ENCODE data around the gene PRKG1.

The PRKG1 gene

DNA sequence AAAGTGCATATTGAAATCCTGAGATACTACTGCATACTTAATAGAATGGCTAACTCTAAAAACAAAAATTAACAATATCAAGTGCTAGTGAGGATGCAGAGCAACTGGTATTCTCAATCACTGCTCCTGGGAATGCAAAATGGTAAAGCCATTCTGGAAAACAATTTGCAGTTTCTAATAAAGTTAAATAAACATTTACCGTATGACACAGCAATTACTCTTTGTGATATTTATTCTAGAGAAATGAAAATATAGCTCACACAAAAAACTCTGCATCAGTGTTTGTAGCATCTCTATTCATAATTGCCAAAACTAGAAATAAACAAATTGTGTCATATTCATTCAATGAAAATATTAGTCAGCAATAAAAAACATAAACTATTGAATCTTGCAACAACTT is 984.8 kb downstream of the PRKG1 start:
- DNase-seq (ENCODE audit: low read depth) = no peak

DNA sequence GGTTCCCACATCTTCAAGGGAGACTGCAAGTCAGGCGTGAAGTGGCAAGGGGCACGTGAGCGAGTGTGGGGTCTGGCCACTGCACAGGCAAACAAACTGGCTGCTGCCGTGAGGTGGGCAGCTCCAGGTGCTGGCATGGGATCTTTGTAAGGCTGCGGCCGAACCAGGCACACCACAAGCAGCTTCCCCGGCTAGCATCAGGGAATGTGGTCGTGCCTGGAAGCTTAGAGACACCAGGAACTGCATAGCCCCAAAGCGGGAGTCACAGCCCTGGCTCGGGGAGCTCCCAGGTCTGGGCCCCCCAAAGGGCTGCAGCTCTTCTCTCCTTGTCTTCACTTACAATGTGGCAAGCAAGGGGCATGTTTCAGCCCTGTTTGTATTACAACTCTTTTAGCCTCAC is 988.9 kb downstream of the PRKG1 start:
- DNase-seq (ENCODE audit: low read depth) = no peak

DNA sequence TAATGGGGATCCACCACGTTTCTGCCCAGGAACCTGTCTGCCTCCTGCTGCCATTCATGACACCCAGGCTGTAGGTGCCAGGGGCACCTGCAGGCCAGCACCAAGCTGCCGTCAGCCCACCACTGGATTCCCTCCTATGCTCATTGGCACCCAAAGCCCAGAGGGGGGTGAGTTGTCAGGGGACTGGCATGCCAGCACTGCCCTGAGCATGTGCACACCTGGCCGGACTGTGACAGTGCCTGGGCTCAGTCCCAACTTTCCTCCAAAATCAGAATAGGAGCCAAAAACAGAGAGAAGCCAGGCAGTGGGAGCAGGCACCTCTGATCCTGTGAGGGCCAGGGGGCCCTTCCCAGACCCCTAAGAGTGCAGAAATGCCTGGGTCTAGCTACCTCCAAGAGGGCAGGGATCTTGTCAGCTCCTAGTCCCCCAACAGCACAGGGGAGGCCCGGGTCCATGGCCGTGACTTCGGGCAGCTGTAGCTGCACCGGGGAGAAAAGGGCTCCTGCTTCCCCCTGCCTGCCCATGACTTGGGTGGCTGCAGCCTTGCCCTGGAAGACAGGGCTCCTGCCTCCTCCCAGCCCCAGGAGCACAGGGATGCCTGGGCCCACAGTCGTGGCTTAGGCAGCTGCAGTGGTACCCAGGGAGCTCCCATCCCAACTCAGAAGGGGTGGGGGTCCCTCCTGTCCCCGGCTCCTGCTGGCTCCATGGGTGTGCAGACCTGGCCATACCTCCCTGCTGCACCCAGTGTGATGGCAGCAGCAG is 990.0 kb downstream of the PRKG1 start:
- no peak for DNase-seq (ENCODE audit: low read depth)

DNA sequence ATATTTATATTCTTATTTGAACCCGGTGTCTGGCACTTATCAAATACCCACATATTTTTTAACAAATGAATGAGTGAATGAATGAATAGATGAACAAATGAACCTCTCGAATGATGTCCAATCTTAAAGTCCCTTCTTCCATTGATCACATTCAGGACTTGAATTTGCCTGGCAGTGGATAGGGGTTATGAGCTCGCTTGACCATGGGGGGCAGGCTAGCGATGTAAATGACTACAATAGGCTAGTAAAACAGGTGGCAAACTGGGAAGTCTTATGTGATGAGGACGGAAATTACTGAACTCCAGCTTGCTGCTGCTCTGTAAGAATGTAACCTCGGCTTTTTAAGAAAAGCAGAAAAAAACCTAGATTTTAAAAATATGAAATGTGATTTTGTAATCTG is 992.1 kb downstream of the PRKG1 start:
- no peak for DNase-seq (ENCODE audit: low read depth)

DNA sequence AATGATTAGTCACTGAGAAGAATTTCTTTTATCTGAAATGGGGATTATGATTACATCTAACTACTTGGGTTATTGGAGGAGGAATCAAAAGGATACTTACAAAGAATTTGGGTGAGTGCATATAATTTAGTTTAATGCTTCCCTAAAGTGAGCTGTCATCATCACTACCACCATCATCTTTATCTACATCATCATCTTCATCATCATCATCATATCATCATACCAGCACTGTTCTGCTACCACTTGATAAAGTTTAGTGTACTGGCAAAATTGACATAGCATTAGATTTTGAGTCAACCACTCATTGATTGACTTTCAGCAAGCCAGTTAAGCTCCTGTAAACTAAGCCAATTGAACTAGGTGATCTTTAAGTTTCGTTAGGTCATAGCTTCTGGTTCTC is 994.2 kb downstream of the PRKG1 start:
- no peak for DNase-seq (ENCODE audit: low read depth)

DNA sequence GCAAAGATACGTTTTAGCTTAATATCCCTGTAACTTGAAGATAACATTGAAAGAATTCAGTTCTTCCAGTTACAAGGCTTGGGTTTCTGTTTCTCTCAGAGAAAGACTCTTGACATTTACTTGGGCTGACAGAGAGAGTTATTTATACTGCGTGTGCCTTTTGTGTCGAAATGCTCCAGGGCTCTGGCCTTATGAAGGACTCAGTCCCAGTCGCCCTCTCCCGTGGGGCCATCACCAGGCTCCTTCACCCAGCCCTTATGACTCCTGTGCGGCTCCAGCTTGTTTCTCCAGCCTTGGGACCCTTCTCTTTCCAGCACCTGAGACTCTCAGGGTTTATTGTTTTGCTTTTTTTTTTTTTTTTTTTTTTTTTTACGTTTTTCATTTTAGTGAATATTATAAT is 997.5 kb downstream of the PRKG1 start:
- no peak for DNase-seq (ENCODE audit: low read depth)

DNA sequence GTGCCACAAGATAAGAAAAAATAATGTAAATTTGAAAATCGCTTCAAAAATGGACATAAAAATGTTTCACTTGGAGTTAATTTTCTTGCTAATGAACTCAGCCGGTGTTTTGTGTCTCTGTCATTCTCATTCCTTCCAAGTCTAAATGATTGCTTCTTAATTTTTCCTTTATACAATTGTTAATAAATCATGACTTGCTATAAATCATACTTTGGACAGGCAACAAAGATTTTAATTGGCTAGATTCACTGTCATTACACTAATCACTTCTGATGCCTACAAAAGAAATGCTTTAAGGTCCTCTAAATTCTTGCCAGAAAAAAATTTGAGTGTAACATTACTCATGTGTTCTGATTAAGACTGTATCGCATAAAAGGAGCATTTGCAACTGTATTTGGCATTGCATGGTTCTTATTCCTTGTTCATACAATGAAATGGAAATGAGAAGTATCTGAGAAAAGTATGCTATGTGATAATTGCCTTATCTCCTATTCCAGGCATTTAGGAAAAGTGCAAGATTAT is 1000.3 kb downstream of the PRKG1 start:
- DNase-seq (ENCODE audit: low read depth) = no peak

DNA sequence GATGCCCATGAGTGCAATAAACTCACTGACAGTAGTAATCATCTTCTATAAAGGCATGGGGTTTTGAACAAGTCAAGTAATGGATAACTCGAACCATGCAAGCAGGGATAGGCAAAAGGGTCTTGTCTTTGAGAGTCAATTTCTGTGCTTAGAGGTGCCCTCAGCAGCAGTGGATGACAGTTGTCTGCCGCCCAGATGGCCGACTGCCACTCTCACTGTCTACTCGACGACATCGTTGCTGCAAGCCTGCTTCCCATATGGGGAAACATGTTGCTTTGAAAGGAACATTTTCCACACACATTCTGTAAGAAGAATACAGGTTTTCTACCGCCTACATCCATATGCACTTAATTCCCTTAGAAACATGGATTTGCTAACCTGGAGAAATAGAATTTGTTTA is 1003.5 kb downstream of the PRKG1 start:
- DNase-seq (ENCODE audit: low read depth) = no peak

DNA sequence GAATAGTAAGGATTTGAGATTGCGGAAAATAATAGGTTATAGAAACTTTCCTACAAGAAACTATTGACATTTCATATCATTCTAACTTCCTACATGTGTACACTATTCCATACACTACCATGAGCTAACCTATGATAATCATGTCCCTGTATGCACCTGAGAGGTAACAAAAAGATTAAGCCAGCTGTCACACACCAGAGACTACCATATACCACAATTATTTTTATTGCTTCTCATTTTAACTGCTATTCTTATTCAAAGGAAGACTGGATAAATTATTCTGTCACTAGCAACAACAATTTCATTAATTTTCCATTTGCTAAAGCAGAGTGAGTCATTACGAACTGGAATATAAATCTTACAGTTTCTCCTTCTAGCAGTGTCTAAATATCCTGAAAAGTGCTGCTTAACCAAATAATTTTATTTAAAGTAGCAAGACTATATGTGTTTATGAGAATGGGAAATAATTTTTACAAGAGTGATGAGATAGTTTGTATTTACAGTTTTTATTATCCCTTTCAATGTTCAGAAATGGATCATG is 1004.2 kb downstream of the PRKG1 start:
- DNase-seq (ENCODE audit: low read depth) = no peak

DNA sequence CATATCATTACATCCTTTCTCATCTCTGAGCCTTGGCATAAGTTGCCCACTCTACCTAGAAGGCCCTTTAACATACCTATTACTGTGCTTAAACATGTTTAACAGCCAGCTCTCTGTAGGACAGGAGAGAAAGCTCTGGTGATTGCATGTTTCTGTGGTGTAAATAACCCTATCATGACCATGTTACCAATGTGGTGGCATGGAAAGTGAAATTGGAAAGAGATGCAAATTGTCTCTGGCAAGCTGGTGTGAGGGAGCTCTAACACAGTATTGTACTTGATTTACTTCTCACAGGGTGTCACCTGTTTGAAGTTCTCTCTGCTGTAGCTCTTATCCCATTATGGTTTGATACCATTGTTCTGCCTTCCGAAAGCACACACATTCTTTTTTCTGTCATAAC is 1008.0 kb downstream of the PRKG1 start:
- DNase-seq (ENCODE audit: low read depth) = no peak

DNA sequence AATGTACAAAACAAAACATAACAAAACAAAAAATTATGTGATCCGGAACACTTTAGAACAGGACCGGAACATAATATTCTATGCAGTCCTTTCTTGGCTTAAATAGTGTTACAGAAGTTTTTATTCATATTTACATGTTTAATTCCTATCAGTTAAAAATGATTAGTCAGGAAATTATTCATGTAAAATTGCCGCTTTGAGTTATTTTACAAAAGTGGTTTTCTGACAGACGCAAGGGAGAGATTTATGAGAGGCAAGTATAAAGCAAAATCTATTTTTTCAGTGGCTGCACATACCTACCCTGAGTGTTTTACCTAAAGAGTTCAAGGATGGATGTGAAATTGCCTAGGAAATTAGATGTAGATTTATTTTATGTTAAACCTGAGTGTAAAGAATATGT is 1009.1 kb downstream of the PRKG1 start:
- DNase-seq (ENCODE audit: low read depth) = no peak

DNA sequence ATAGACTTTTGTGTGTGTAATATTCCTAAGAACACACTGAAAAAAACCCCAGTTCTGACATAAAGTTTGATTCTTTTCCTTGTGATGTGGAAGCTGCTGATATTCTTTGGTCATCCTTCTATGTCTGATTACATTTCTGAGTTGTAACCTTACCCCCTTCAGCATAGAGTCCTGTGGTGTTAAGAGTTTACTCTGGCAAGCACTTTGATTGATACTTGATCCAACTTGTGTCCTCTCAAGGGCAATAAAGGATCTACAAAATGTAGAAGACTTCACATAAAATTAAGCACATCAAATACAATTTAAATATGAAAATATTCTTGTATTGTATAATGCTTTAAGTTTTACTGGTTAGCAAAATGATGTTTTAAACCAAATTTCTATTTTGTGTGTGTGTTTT is 1018.1 kb downstream of the PRKG1 start:
- DNase-seq (ENCODE audit: low read depth) = no peak

DNA sequence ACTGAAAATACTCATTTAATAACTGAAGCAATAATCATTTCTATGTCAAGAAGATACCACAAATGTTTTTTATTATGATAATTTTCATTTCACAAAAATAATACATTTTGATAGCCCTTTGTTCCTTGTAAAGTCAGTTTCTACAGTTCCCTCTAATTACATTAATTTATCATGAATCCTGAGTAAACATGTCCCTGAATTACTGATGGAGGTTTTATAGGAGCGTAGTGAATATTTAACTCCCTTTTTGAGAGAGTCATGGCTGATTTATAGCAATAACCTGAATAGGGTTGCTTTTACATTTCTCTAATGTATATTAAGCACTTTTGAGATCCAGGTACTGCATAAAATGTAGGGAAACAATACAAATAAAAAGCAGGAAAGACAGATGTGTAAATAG is 1023.8 kb downstream of the PRKG1 start:
- DNase-seq (ENCODE audit: low read depth) = no peak

DNA sequence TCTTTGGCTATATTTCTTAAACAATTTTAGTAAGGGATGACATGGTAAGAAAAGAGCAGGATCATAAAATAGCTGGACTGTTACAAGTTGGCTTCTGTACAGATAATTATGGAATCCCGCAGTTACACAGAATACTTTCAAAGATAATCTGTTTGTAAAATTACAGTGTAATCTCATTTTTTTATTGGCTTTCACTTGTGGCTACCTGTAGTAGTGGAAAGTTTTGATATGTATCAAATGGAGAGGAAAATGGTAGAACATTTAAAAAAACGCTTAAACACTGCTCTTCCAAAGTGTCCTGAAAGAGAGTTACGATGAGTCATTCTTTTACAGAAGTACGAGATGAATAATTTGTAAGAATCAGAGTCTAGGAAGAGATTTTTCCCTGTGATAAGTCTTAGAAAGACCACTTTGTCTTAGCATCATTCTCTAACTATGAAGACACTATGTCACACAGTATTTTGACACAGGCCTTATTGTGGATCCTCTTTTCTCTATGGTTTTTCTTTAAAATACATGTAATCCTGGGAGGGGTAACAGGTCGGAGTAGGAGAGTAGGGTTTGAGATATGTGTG is 1024.8 kb downstream of the PRKG1 start:
- no peak for DNase-seq (ENCODE audit: low read depth)

DNA sequence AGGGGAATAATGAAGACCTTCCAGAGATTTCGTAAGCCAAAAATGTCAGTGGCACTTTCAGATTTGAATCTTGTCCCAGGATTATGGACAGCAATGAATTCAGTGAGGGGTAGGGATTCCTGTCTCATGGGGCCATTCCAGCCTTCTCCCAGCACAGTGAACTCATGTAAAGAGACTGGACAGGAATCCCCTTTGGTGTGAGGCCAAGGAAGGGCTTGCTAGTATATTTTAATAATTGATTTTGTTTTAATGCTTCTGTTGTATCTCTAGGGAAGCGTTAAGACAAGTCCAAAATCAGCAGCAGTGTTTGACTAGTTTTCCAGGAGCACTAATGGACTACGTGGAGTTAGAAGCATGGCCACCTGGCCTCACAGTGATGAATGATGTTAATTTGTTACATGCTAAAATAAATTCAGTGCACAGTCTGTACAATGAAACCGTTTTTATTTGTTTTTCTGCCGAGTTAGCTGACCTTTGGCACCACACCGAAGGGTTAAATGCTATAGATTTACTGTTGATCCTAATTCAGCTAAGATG is 1025.8 kb downstream of the PRKG1 start:
- DNase-seq (ENCODE audit: low read depth) = no peak

DNA sequence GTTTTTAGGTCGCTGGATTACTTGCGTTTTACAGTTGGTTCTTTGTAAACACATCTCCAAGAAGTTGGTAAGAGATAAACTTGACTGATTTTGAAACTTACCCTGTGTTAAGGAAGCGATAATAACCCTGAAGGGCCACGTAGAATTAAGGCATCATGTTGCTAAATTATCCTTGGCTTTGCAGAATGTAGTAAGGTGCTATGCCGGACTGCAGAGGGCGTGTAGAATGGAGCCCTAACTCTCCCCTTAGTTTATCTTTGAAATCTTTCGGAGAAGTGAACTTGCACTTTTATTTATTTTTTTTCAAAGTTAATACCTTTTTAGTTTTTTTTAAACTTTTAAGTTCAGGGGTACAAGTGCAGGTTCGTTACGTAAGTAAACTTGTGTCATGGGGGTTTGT is 1031.0 kb downstream of the PRKG1 start:
- no peak for DNase-seq (ENCODE audit: low read depth)

DNA sequence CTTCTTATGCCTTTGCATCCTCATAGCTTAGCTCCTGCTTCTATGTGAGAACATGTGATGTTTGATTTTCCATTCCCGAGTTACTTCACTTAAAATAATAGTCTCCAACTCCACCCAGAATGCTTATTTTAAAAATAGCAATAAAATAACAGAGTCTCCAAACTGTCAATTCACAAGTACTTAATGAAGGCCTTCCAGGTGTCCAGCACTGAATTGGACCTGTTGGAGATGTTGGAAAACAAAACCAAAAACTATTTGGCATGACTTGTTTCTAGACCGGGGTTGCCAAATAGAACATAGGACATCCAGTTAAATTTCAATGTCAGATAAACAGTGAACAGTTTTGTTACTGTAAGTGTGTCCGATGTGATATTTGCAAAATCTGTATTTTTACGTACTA is 1031.7 kb downstream of the PRKG1 start:
- DNase-seq (ENCODE audit: low read depth) = no peak

DNA sequence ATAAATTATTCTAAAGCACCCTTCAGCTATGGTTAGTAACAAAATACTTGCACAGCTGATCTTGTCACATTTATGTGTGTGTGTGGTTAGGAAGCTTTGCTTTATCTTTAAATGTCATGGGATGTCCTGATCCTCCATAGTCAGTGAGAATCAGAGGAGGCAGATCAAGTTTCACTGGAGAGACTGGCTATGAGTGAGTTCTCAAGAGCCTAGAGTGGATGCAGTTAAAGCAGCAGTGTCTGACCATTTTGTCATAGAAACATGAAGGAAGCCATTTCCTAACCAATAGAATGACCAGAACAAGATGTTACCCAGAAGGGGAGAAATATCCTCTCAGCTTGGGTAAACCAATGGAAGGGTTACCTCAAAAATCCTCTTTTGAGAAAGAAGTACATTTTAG is 1032.6 kb downstream of the PRKG1 start:
- DNase-seq (ENCODE audit: low read depth) = no peak

DNA sequence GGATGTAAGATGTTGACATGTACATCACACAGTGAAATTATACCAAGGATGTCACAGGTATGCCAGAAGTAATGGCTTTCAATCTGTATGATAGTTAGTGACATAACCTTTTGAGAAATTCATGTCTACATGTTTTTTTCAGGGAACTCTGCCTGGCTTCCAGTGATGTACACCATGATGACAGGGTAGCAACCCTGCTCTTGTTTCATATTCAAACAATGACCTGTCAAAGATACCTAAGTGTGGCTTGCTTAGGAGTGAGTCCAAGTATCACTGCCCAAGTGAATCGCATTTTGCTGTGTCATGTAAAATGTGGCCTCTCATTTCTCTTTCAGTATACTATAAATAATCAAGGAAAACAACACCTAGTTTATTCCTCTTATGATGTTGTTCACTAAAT is 1033.9 kb downstream of the PRKG1 start:
- DNase-seq (ENCODE audit: low read depth) = no peak

DNA sequence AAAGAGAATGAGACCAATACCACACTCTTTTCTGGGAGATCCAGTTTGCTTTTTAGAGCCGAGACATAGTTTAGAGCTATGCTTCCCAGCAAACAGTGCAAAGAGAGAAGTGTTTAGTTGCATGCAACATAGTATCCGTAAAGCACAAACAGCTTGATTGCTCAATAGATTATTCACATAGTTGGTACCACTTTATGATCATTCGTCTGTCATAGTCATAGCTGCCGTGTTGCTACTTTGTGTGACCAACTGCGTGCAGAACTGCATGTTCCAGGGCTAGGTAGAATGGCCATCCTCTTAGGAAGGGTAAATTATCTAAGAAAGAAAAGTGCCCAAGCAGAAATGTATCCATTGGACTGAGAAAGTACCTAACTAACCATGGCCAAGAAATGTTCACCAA is 1036.3 kb downstream of the PRKG1 start:
- no peak for DNase-seq (ENCODE audit: low read depth)

DNA sequence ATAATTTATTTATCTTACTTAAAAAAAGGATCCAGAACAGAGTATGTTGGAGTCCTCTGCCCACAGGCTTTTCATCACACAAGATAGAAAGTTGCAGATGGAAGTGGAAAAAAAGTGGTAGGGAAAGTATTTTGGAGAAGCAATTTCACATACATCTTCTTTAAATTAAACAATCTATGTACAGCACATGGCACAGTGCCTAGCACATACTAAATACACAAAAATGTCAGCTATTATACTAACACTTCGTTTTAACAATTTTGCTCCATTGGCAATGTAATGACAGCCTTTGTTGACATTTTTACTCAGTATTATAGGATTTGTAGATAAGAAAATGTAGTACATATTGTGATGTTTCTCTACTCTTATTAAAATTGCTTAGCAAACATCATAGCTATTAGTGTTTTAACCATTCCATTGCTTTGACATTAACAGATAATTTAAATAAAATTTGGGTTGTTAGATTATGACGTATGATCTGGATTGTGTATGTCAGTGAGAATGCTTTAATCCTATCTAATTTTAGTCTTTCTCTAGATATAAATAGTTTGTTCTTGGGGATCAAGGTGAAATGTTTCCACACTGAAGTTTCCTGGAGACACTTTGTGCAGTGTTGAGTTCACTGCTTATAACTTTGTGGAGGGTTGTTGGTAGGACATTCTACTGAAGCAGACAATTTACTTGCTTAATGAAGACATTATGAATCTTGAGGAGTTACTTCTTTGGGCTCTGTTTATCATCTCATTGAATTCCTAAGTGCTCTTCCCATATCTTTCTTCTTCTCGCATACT is 1037.0 kb downstream of the PRKG1 start:
- no peak for DNase-seq (ENCODE audit: low read depth)

DNA sequence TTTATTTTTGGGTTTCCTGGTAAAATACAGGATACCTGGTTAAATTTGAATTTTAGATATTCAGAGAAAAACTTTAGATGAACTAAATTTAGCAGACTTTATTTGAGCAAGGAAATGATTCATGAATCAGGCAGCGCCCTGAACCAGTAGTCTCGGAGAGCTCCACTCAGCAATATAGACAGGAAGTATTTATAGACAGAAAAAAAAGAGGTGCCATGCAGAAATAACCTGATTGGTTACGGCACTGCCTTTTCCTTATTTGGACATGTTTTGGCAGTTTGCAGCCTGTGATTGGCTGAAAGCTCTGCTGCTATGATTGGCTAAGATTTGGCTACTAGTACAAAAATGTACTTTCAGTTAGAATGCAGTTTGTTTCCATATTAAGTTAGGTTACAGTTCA is 1041.5 kb downstream of the PRKG1 start:
- no peak for DNase-seq (ENCODE audit: low read depth)

DNA sequence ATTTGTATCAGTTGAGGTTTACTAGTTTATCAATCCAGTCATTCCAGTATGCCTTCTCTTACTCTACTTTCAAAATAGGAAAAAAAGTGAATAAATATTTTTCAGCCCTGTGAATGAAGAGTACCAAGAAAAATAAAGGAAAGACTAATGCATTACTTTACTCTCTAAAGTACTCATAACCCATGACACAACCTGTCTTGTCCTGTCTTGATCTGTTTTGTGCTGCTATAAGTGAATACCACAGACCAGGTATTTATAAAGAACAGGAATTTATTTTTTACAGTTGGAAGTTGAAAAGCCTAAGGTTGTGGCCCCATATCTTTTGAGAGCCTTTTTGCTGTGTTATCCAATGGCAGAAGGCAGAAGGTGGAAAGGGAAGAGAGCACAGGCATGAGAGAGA is 1045.2 kb downstream of the PRKG1 start:
- DNase-seq (ENCODE audit: low read depth) = no peak

All from activated T-helper 1 cell treated with Interleukin-2 at 50 U/mL for 16 hours (primary cell).